HG03342 (cell line): ENCODE data around the gene CUL2.
A peak's percentile ranks its signal among the peaks of the same experiment; 100 is the strongest.

ENCODE experiments used
- ATAC-seq: cut with Tn5 transposase; IDR thresholded peaks from one replicate; pipeline ENCODE4 v1.9.1; 2021; ENCODE audit warnings: mild to moderate bottlenecking, moderate library complexity; ENCODE audit not compliant: unreplicated experiment

CUL2 gene

GRCh38 chr10:35090162-35090954 lies at the start of gene CUL2:
Gene CUL2 (minus strand): TSS chr10:35090341. CDS start chr10:35071317, 19,024 bp downstream.
- ATAC-seq, result peak; percentile 96

GRCh38 chr10:35136263-35136815 lies 46.2 kb upstream of the CUL2 start:
- ATAC-seq, result peak; percentile 72

GRCh38 chr10:35135861-35136260 lies 45.7 kb upstream of the CUL2 start:
- no peak for ATAC-seq

GRCh38 chr10:35133586-35133985 lies 43.4 kb upstream of the CUL2 start:
- ATAC-seq, result no peak

GRCh38 chr10:35132727-35133126 lies 42.6 kb upstream of the CUL2 start:
- no peak for ATAC-seq

GRCh38 chr10:35130663-35131062 lies 40.5 kb upstream of the CUL2 start:
- no peak for ATAC-seq

GRCh38 chr10:35129185-35129674 lies 39.1 kb upstream of the CUL2 start:
- ATAC-seq, result no peak

GRCh38 chr10:35127289-35127891 lies 37.2 kb upstream of the CUL2 start:
- peak; percentile 14 for ATAC-seq

GRCh38 chr10:35126530-35127288 lies 36.6 kb upstream of the CUL2 start, which contains the start of gene CREM:
Gene CREM (plus strand): TSS chr10:35126846. CDS start chr10:35137836, 10,990 bp downstream.
- peak; percentile 80 for ATAC-seq

- ATAC-seq, result no peak
These were observed 36.0 kb upstream of the CUL2 start for GRCh38 chr10:35126062-35126529.

GRCh38 chr10:35124540-35124939 lies 34.4 kb upstream of the CUL2 start:
- no peak for ATAC-seq

- ATAC-seq, result no peak
These were observed 29.2 kb upstream of the CUL2 start for GRCh38 chr10:35119378-35119777.

GRCh38 chr10:35112571-35112970 lies 22.4 kb upstream of the CUL2 start:
- ATAC-seq, result no peak

GRCh38 chr10:35103882-35104281 lies 13.7 kb upstream of the CUL2 start:
- no peak for ATAC-seq

GRCh38 chr10:35097510-35097909 lies 7.4 kb upstream of the CUL2 start:
- ATAC-seq, result no peak

- ATAC-seq, result no peak
These were observed 6.2 kb upstream of the CUL2 start for GRCh38 chr10:35096312-35096711.

GRCh38 chr10:35092851-35093250 lies 2.7 kb upstream of the CUL2 start:
- no peak for ATAC-seq

- ATAC-seq, result no peak
These were observed 2.1 kb upstream of the CUL2 start for GRCh38 chr10:35091994-35092790.

GRCh38 chr10:35089611-35090161 lies 455 bp downstream of the CUL2 start:
- ATAC-seq, result peak; percentile 42

GRCh38 chr10:35083242-35083641 lies 6.9 kb downstream of the CUL2 start:
- no peak for ATAC-seq
